Measurements from ENCODE around the gene CTNNBIP1. TPM values are rescaled to one million over a fixed set of nuclear protein-coding genes. Genes with fewer than 3 reads are reported as not detected.

The CTNNBIP1 gene
- total and polyA plus RNA-seq, 2 of the 8 experiments (the other 6 are each of a cell fraction or from before 2014, with no cell fraction given) = 40.9 to 46.6 TPM

GRCh38 chr1:9801909-9802308 lies 108.2 kb downstream of the CTNNBIP1 start:
- no peak overlapping the region for H2BK12ac ChIP-seq (ENCODE audit: low read depth, low read length)
- H3K4ac ChIP-seq (replicated peaks; ENCODE audit: insufficient read length, low read depth, low read length) = no peak overlapping the region
- no peak for TF ChIP-seq BRCA1 (IDR thresholded peaks at IDR 0.05; ENCODE audit: low read depth, low read length)
- no peak for TF ChIP-seq EGR1 (IDR thresholded peaks at IDR 0.05; ENCODE audit: borderline replicate concordance, low read depth, low read length)
- TF ChIP-seq NANOG (IDR thresholded peaks at IDR 0.05; ENCODE audit: insufficient read depth, low read depth, low read length, poor library complexity, severe bottlenecking) = no peak
- TF ChIP-seq CHD1 (IDR thresholded peaks at IDR 0.05; ENCODE audit: low read depth, low read length) = no peak
- no peak for TF ChIP-seq RAD21 (IDR thresholded peaks at IDR 0.05 in 1 of 2, conservative IDR thresholded peaks at IDR 0.05 in 1 of 2; ENCODE audit: low read depth in 2 of 2, low read length in 2 of 2)
- TF ChIP-seq MAX (IDR thresholded peaks at IDR 0.05) = no peak
- no peak for TF ChIP-seq RFX5 (IDR thresholded peaks at IDR 0.05; ENCODE audit: borderline replicate concordance, low read depth, low read length)
- TF ChIP-seq KDM5A (IDR thresholded peaks at IDR 0.05; ENCODE audit: low read length) = no peak
- no peak for TF ChIP-seq RBBP5 (IDR thresholded peaks at IDR 0.05; ENCODE audit: borderline replicate concordance, low read depth, low read length)
- H2BK5ac ChIP-seq (ENCODE audit: low read depth, low read length) = no peak overlapping the region
- no peaks in the 10 kb centered on the region for H3K9me3 ChIP-seq (ENCODE audit: insufficient read depth in 2 of 2, low read depth in 1 of 2, low read length in 1 of 2)
- H4K91ac ChIP-seq (replicated peaks; ENCODE audit: insufficient read length, low read length) = no peak overlapping the region
- H3K9ac ChIP-seq (replicated peaks in 1 of 4; ENCODE audit: extremely low read depth in 1 of 4, low read depth in 3 of 4, low read length in 3 of 4) = no peak overlapping the region
- 95% methylated on average over 1 of the region's 1 CpG; no CpG with 5 or more reads in 1 of the 2 experiments for WGBS, 2 experiments (ENCODE audit: extremely low coverage in 1 of 2, insufficient coverage in 1 of 2, insufficient read length in 1 of 2, insufficient replicate concordance in 2 of 2, low coverage in 1 of 2, low lambda C conversion rate in 2 of 2, missing lambda C conversion rate in 1 of 2)
- no peak overlapping the region for H2BK120ac ChIP-seq (replicated peaks; ENCODE audit: low read depth, low read length)
- no peak overlapping the region for H3K14ac ChIP-seq (ENCODE audit: insufficient read length)
- H3K79me2 ChIP-seq (ENCODE audit: control insufficient read depth in 1 of 2, insufficient read depth in 2 of 2, low read length in 2 of 2) = peaks cover 10 to 86% of the 10 kb centered on the region in 2 experiments
- H2BK15ac ChIP-seq (ENCODE audit: low read length) = no peak overlapping the region
- H2BK20ac ChIP-seq (ENCODE audit: low read length) = no peak overlapping the region
- no peaks in the 10 kb centered on the region for H3K27me3 ChIP-seq (replicated peaks in 1 of 4; ENCODE audit: control insufficient read depth in 3 of 4, extremely low read depth in 1 of 4, insufficient read depth in 3 of 4, low read length in 3 of 4)
- H3K23me2 ChIP-seq (ENCODE audit: low read depth, low read length) = no peaks in the 10 kb centered on the region
- peaks cover 6 to 8% of the 10 kb centered on the region in 2 experiments for H4K20me1 ChIP-seq (replicated peaks in 1 of 2; ENCODE audit: control insufficient read depth in 1 of 2, insufficient read depth in 2 of 2, low read length in 2 of 2)
- no peaks in the 10 kb centered on the region for H3K36me3 ChIP-seq (ENCODE audit: control insufficient read depth in 2 of 4, insufficient read depth in 4 of 4, low read length in 3 of 4)
- H3K56ac ChIP-seq (replicated peaks; ENCODE audit: insufficient read length, low read depth, low read length) = no peak overlapping the region
- CTCF ChIA-PET (ENCODE audit: partially characterized antibody) = interaction anchor here (0.6 to 4.0 kb wide), 5 partner anchors 9 to 92 kb away, joined by 3 to 22 read pairs (median 3); no protein-coding TSS in a partner anchor
- H3K23ac ChIP-seq (ENCODE audit: insufficient read length) = no peak overlapping the region
- H2AFZ ChIP-seq (ENCODE audit: low read length) = no peak overlapping the region
- DNase-seq (ENCODE audit: low read depth in 1 of 2, low spot score in 2 of 2) = no peak
- H3K79me1 ChIP-seq (ENCODE audit: low read depth, low read length) = peaks cover 9% of the 10 kb centered on the region
- H3K4me3 ChIP-seq (ENCODE audit: extremely low read depth in 1 of 4, insufficient read depth in 2 of 4, low read depth in 3 of 4, low read length in 4 of 4) = no peak overlapping the region
- no peak overlapping the region for H4K5ac ChIP-seq (ENCODE audit: insufficient read length, low read depth, low read length)
- no peak overlapping the region for H3K4me2 ChIP-seq (ENCODE audit: insufficient read depth in 1 of 2, low read depth in 2 of 2, low read length in 2 of 2)
- no peak overlapping the region for H3K18ac ChIP-seq (ENCODE audit: extremely low read depth, low read length)
- no peak for FAIRE-seq
- no peak overlapping the region for H3K27ac ChIP-seq (ENCODE audit: low read depth, low read length)
- POLR2A ChIA-PET (ENCODE audit: partially characterized antibody) = no interaction called here
- H2AK5ac ChIP-seq (ENCODE audit: low read depth, low read length) = no peak overlapping the region
- peaks cover 0 to 7% (median 2%) of the 10 kb centered on the region in 4 experiments; a peak in 3 of 7 replicates for H3K4me1 ChIP-seq (replicated peaks in 1 of 4; ENCODE audit: control insufficient read depth in 3 of 4, insufficient read depth in 4 of 4, low read length in 3 of 4)
- no peak overlapping the region for H4K8ac ChIP-seq (ENCODE audit: extremely low read depth, insufficient read depth, low read length)
